Measurements from ENCODE around the gene NR1D2.
"Not testable (repeated sequence)": the region's sequence is repeated elsewhere in the genome, so short reads cannot be mapped to it uniquely, and the experiment has no call there.

NR1D2 gene

GRCh38 chr3:24012589-24013269 lies 67.6 kb downstream of the NR1D2 start:
- no peak for DNase-seq

DNA sequence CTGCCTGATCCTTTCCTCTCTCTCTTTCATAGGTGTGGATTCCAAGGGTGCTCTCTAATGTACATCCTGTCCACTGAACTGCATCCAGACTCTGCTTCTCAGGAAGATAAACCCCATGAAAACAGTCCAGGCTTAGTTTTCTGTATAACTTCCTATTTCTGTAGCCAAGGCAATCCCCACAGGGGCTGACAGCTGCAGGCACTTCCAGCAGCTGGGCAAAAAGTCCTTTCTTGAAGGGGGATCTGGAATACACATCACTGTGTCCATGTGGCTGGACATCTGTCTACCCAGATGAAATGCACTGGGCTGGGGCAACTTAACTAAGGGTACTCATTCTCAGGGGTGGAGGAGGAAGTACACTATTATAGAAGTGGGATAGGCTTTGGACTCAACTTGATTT lies 72.2 kb downstream of the NR1D2 start:
- DNase-seq, result no peak

- no peak for DNase-seq
Observed at GRCh38 chr3:24018784-24019570, 73.9 kb downstream of the NR1D2 start.

DNA sequence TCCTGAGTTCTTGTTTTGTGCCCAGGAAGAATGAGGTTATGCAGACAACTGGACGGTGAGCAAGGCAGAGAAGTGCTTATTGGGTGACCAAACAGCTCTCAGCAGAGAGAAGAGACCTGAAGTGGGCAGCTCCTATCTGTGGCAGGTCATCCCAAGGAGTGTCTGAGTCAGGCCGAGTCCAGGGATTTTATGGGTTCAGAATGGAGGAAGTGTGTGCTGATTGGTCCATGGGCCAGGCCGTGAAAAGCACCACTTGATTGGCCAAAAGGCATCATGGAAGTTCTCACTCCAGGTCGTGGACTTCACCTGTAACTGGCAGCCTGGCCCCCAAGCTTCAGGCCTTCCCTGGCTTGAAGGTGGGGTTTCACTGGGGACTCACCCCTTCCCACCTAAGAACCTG lies 74.5 kb downstream of the NR1D2 start:
- no peak for DNase-seq

- no peak for DNase-seq
Observed at GRCh38 chr3:24020036-24020691, 75.1 kb downstream of the NR1D2 start.

GRCh38 chr3:24023197-24023596 lies 78.1 kb downstream of the NR1D2 start:
- no peak for DNase-seq

DNA sequence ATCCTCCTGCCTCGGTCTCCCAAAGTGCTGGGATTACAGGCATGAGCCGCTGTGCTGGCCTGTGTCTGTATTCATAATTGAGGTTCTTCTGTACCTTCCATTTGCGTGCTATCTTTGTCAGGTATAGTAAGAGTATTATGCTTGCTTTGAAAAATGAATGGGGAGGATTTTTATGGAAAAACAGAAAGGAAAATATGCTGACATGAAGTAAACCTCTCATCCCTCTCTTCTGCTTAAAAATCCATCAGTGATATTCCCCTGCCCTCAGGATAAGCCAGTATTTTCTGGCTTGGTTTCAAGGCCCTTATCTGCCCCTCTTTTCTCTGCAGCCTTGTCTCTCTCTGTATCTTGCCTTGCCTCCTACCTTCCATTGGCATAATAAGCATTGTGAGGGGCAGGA lies 80.7 kb downstream of the NR1D2 start:
- DNase-seq, result no peak

DNA sequence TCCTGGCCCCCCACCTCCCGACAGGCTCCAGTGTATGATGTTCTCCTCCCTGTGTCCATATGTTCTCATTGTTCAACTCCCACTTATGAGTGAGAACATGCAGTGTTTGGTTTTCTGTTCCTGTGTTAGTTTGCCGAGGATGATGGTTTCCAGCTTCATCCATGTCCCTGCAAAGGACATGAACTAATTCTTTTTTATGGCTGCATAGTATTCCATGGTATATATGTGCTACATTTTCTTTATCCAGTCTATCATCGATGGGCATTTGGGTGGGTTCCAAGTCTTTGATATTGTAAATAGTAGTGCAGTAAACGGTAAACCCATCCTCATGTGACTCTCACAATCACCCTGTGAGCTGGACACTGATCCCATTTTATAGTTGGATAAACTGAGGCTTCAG lies 81.6 kb downstream of the NR1D2 start:
- not testable (repeated sequence) for DNase-seq

GRCh38 chr3:24027946-24028345 lies 82.9 kb downstream of the NR1D2 start:
- no peak for DNase-seq
